Ecto neural progenitor cell (in vitro differentiated cells): ENCODE data around the gene KDM6B.

Experiments used
- DNase-seq: peaks from one replicate; pipeline ENCODE4 v3.0.0-alpha.2; 2018; ENCODE audit warnings: low spot score

Gene KDM6B

GRCh38 chr17:7840441-7840840 lies 6.4 kb downstream of the KDM6B start:
- DNase-seq: no peak

- DNase-seq: no peak
Measured at GRCh38 chr17:7840875-7841274, 6.9 kb downstream of the KDM6B start.

- DNase-seq: peak; percentile 85
Measured at GRCh38 chr17:7841396-7841914, 7.4 kb downstream of the KDM6B start.

GRCh38 chr17:7841915-7842379 lies 7.9 kb downstream of the KDM6B start:
- DNase-seq: peak; percentile 99

- peak; percentile 73 for DNase-seq
Measured at GRCh38 chr17:7842380-7843256, 8.6 kb downstream of the KDM6B start.

GRCh38 chr17:7843257-7843535 lies 9.2 kb downstream of the KDM6B start:
- DNase-seq: no peak

- DNase-seq: peak; percentile 91
Measured at GRCh38 chr17:7843536-7844291, 9.7 kb downstream of the KDM6B start.

GRCh38 chr17:7844292-7845154 lies 10.5 kb downstream of the KDM6B start:
- DNase-seq: peak; percentile 97

- no peak for DNase-seq
Measured at GRCh38 chr17:7845359-7846062, 11.5 kb downstream of the KDM6B start.

- no peak for DNase-seq
Measured at GRCh38 chr17:7846063-7846735, 12.2 kb downstream of the KDM6B start.

- DNase-seq: no peak
Measured at GRCh38 chr17:7846765-7847661, 13.0 kb downstream of the KDM6B start.

GRCh38 chr17:7848131-7848579 lies 14.1 kb downstream of the KDM6B start:
- DNase-seq: no peak

- DNase-seq: no peak
Measured at GRCh38 chr17:7848739-7849129, 14.7 kb downstream of the KDM6B start.

- no peak for DNase-seq
Measured at GRCh38 chr17:7849130-7849750, 15.2 kb downstream of the KDM6B start.

- no peak for DNase-seq
Measured at GRCh38 chr17:7849751-7850504, 15.9 kb downstream of the KDM6B start.

- DNase-seq: peak; percentile 53
Measured at GRCh38 chr17:7850701-7851437, 16.9 kb downstream of the KDM6B start.

- DNase-seq: peak; percentile 97
Measured at GRCh38 chr17:7851438-7852261, 17.6 kb downstream of the KDM6B start.
